K562 (cell line): ENCODE results near the gene MYO1D. TPM values are rescaled to one million over a fixed set of nuclear protein-coding genes. Genes with fewer than 3 reads are reported as not detected.
A peak's percentile ranks its signal among the peaks of the same experiment; 100 is the strongest.

Experiments
- ARNT ChIP-seq, 2 experiments: fragments of 450-650 bp; IDR thresholded peaks; 2 replicates each; pipeline ENCODE4 v1.6.1; 2016; ENCODE audit warnings: mild to moderate bottlenecking in 1 of 2
- ATF7 ChIP-seq: fragments of 450-650 bp; IDR thresholded peaks from 2 replicates; pipeline ENCODE4 v1.7.1; 2014; ENCODE audit warnings: mild to moderate bottlenecking, moderate library complexity
- CBFA2T3 ChIP-seq: fragments of 450-650 bp; IDR thresholded peaks from 2 replicates; pipeline ENCODE4 v1.6.1; 2017
- CBX3 ChIP-seq, 2 experiments: IDR thresholded peaks; 1 replicate in 1 of 2; 2 replicates in 1 of 2; pipeline ENCODE4 v1.6.1; 2012; ENCODE audit warnings: inconsistent platforms in 2 of 2, low read length in 2 of 2, borderline replicate concordance in 1 of 2, control low read depth in 1 of 2
- CCNT2 ChIP-seq: IDR thresholded peaks from 2 replicates; pipeline ENCODE4 v1.6.1; 2011; ENCODE audit warnings: borderline replicate concordance, low read depth, mild to moderate bottlenecking, moderate library complexity, mixed read lengths, low read length; ENCODE audit not compliant: insufficient read length; ENCODE audit errors: extremely low read depth
- DACH1 ChIP-seq: fragments of 450-650 bp; IDR thresholded peaks from 2 replicates; pipeline ENCODE4 v1.6.1; 2018; ENCODE audit not compliant: partially characterized antibody
- E2F6 ChIP-seq, 2 experiments: IDR thresholded peaks; 2 replicates each; pipeline ENCODE4 v1.6.1; 2011; ENCODE audit warnings: borderline replicate concordance in 1 of 2, control low read depth in 1 of 2, low read depth in 1 of 2, low read length in 1 of 2, mild to moderate bottlenecking in 1 of 2, mixed read lengths in 1 of 2, moderate library complexity in 1 of 2; ENCODE audit not compliant: insufficient read depth in 1 of 2, insufficient read length in 1 of 2, poor library complexity in 1 of 2, severe bottlenecking in 1 of 2; ENCODE audit errors: extremely low read depth in 1 of 2
- ELF4 ChIP-seq: fragments of 450-650 bp; formaldehyde crosslinking; IDR thresholded peaks from 2 replicates; pipeline ENCODE4 v1.4.0; 2022; ENCODE audit warnings: missing genetic modification characterization
- FOXM1 ChIP-seq, 2 experiments: fragments of 450-650 bp in 1 of 2; sonication (generic) in 1 of 2; formaldehyde crosslinking in 1 of 2; IDR thresholded peaks; 2 replicates each; pipeline versions ENCODE4 v1.6.1 to v1.9.0; 2017 to 2022; ENCODE audit warnings: low read depth in 2 of 2, mild to moderate bottlenecking in 2 of 2, missing genetic modification reagents in 1 of 2, moderate library complexity in 1 of 2
- GATAD2A ChIP-seq: fragments of 450-650 bp; IDR thresholded peaks from 2 replicates; pipeline ENCODE4 v1.6.1; 2017
- HDAC2 ChIP-seq: fragments of 450-650 bp; IDR thresholded peaks from 2 replicates; pipeline ENCODE4 v1.6.1; 2016; ENCODE audit warnings: mild to moderate bottlenecking
- JUN ChIP-seq, 2 experiments: sonication (generic) in 1 of 2; formaldehyde crosslinking in 1 of 2; IDR thresholded peaks; 2 replicates each; pipeline versions ENCODE4 v1.6.1 to v1.8.0; 2012 to 2022; ENCODE audit warnings: borderline replicate concordance in 2 of 2, mild to moderate bottlenecking in 2 of 2, improper control_type of control experiment in 1 of 2, low read depth in 1 of 2, low read length in 1 of 2, missing genetic modification reagents in 1 of 2
- KLF16 ChIP-seq: IDR thresholded peaks from 2 replicates; pipeline ENCODE4 v1.6.1; 2016; ENCODE audit warnings: antibody characterized with exemption
- NRF1 ChIP-seq, 2 experiments: fragments of 450-650 bp; IDR thresholded peaks in 1 of 2; conservative IDR thresholded peaks in 1 of 2; 2 replicates each; pipeline ENCODE4 v1.6.1; 2014; ENCODE audit warnings: mild to moderate bottlenecking in 2 of 2
- POLR2AphosphoS5 ChIP-seq: IDR thresholded peaks from 2 replicates; pipeline ENCODE4 v1.6.1; 2011; ENCODE audit warnings: mild to moderate bottlenecking, low read depth, low read length, moderate library complexity; ENCODE audit not compliant: control insufficient read depth, insufficient read depth
- SMARCA4 ChIP-seq: fragments of 450-650 bp; IDR thresholded peaks from 2 replicates; pipeline ENCODE4 v1.6.1; 2016
- USF1 ChIP-seq: sonication (generic); formaldehyde crosslinking; IDR thresholded peaks from 2 replicates; pipeline ENCODE4 v1.9.0; 2022; ENCODE audit warnings: mild to moderate bottlenecking, missing genetic modification reagents
- XRCC3 ChIP-seq: fragments of 450-650 bp; IDR thresholded peaks from 2 replicates; pipeline ENCODE4 v1.6.1; 2017; ENCODE audit warnings: mild to moderate bottlenecking, moderate library complexity
- polyA plus RNA-seq, 8 experiments: library from polyadenylated mRNA; depleted of rRNA in 4 of 8; stranded (reverse) in 5 of 8; unstranded in 3 of 8; fragments of >200 nt; fragmentation: Nextera tagmentation in 2 of 8; fragmentation: Illumina TruSeq in 1 of 8; extraction: Ambion mirVana in 2 of 8; extraction: Trizol in 1 of 8; gene quantifications; 2 replicates each; pipeline versions ENCODE4 v1.2.1 to v1.2.3, GENCODE V29; 2011 to 2014; ENCODE audit warnings: inconsistent platforms in 1 of 8, missing spikeins in 1 of 8
- total RNA-seq, 7 experiments: library from RNA; depleted of rRNA in 6 of 7; stranded (reverse); fragments of >200 nt in 6 of 7; fragmentation: Illumina TruSeq in 2 of 7; extraction: Trizol in 2 of 7; gene quantifications; 2 replicates each; pipeline versions ENCODE4 v1.2.1 to v1.2.3, GENCODE V29; 2011 to 2021; ENCODE audit warnings: low replicate concordance in 1 of 7
- TF ChIP-seq, protein P1 (sequence below): fragments of 450-650 bp; IDR thresholded peaks from 2 replicates; pipeline ENCODE4 v1.6.1; 2018; ENCODE audit not compliant: partially characterized antibody
- TF ChIP-seq, protein P2 (sequence below): fragments of 450-650 bp; IDR thresholded peaks from 2 replicates; pipeline ENCODE4 v1.6.1; 2014; ENCODE audit warnings: low read depth, mild to moderate bottlenecking, moderate library complexity, borderline replicate concordance

The MYO1D gene
- total and polyA plus RNA-seq, 9 of the 15 experiments (the other 6 are each of a cell fraction or from before 2014, with no cell fraction given): 2.1 to 71.2 (median 45.4) TPM

DNA sequence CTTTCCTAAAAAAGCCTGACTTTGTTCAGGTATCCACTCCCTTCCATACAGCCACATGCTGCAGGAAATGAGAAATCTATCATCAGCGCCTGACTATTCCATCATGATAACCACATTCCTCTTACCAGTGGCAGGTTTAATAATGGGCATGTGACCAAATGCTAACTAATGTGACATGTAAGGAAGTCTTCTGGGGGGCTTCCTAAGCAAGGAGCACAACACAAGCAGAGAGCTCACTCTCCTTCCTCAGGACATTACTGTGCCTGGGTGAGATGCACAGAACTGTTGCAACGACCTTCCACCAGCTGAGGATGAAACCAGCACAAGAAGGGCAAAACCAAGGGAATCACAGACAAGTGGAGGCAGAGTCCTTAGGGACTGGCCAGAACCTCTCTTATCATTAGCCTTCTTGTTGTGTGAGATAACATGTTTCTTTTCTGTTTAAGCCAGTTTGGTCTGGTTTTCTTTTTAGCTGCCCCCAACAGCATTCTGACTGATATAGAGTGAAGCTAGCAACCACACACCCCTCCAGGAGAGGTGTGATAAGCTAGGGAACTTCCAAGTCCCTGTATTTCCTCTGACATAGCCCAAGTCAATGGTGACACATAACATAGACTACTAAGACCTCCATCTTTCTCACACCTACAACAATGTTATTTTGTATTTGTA lies 16.9 kb downstream of the MYO1D start (continued):
- TF ChIP-seq GATAD2A (peak; percentile 81; the same call in 1 of the 2 replicates), XRCC3 (no peak), USF1 (peak; percentile 38; the same call in 1 of the 2 replicates), HDAC2 (peak; percentile 68; the same call in 1 of the 2 replicates), CCNT2 (peak; percentile 79), DACH1 (peak; percentile 67), CBFA2T3 (peak; percentile 95), JUN (IDR thresholded peaks at IDR 0.05; ENCODE audit: borderline replicate concordance, low read depth, low read length) (no peak), JUN (CRISPR knock-in tag; IDR thresholded peaks at IDR 0.05; ENCODE audit: borderline replicate concordance) (no peak), NRF1 (conservative IDR thresholded peaks at IDR 0.05 in 1 of 2, IDR thresholded peaks at IDR 0.05 in 1 of 2) (0 out of 4 replicates have a peak, but pooled peaks of 1 of the 2 experiments have one; percentile 21), ARNT (IDR thresholded peaks at IDR 0.05) (peak in 1 of 2 experiments; percentile 76; a peak in 1 of 4 replicates), CBX3 (IDR thresholded peaks at IDR 0.05; ENCODE audit: borderline replicate concordance in 1 of 2, low read length in 2 of 2) (no peak), ELF4 (CRISPR knock-in tag) (0 out of 2 replicates have a peak, but pooled peaks have one; percentile 38), FOXM1 (IDR thresholded peaks at IDR 0.05; ENCODE audit: low read depth) (peak; percentile 52; the same call in 1 of the 2 replicates), FOXM1 (CRISPR knock-in tag; IDR thresholded peaks at IDR 0.05; ENCODE audit: low read depth) (no peak), KLF16 (peak; percentile 97), ATF7 (peak; percentile 93), SMARCA4 (peak; percentile 91), E2F6 (IDR thresholded peaks at IDR 0.05; ENCODE audit: borderline replicate concordance in 1 of 2, extremely low read depth in 1 of 2, insufficient read depth in 1 of 2, insufficient read length in 1 of 2, low read depth in 1 of 2, low read length in 1 of 2, poor library complexity in 1 of 2, severe bottlenecking in 1 of 2) (no peak), POLR2AphosphoS5 (peak; percentile 55; the same call in 1 of the 2 replicates)
- TF ChIP-seq, protein P1, sequence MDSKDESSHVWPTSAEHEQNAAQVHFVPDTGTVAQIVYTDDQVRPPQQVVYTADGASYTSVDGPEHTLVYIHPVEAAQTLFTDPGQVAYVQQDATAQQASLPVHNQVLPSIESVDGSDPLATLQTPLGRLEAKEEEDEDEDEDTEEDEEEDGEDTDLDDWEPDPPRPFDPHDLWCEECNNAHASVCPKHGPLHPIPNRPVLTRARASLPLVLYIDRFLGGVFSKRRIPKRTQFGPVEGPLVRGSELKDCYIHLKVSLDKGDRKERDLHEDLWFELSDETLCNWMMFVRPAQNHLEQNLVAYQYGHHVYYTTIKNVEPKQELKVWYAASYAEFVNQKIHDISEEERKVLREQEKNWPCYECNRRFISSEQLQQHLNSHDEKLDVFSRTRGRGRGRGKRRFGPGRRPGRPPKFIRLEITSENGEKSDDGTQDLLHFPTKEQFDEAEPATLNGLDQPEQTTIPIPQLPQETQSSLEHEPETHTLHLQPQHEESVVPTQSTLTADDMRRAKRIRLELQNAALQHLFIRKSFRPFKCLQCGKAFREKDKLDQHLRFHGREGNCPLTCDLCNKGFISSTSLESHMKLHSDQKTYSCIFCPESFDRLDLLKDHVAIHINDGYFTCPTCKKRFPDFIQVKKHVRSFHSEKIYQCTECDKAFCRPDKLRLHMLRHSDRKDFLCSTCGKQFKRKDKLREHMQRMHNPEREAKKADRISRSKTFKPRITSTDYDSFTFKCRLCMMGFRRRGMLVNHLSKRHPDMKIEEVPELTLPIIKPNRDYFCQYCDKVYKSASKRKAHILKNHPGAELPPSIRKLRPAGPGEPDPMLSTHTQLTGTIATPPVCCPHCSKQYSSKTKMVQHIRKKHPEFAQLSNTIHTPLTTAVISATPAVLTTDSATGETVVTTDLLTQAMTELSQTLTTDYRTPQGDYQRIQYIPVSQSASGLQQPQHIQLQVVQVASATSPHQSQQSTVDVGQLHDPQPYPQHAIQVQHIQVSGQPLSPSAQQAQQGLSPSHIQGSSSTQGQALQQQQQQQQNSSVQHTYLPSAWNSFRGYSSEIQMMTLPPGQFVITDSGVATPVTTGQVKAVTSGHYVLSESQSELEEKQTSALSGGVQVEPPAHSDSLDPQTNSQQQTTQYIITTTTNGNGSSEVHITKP: peak; percentile 98
- TF ChIP-seq, protein P2, sequence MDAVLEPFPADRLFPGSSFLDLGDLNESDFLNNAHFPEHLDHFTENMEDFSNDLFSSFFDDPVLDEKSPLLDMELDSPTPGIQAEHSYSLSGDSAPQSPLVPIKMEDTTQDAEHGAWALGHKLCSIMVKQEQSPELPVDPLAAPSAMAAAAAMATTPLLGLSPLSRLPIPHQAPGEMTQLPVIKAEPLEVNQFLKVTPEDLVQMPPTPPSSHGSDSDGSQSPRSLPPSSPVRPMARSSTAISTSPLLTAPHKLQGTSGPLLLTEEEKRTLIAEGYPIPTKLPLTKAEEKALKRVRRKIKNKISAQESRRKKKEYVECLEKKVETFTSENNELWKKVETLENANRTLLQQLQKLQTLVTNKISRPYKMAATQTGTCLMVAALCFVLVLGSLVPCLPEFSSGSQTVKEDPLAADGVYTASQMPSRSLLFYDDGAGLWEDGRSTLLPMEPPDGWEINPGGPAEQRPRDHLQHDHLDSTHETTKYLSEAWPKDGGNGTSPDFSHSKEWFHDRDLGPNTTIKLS: no peak
